HEK293 (cell line): Measurements from ENCODE around the gene PLEKHA6.

Source experiments
- CTCF ChIA-PET: fragments of 350-600 bp; formaldehyde crosslinking; extraction: SDS; loops from one replicate; lab custom pipeline; 2021; ENCODE audit warnings: antibody characterized with exemption; lab: Yijun Ruan, JAX
- POLR2A ChIA-PET: fragments of 300-600 bp; formaldehyde crosslinking; extraction: SDS; loops from one replicate; lab custom pipeline; 2020; ENCODE audit warnings: antibody characterized with exemption, inconsistent platforms; lab: Yijun Ruan, JAX
- H3K27ac ChIP-seq: fragments of 200-500 bp; sonication (Bioruptor generic); 2 replicates; pipeline ENCODE4 v1.5.1; 2014; ENCODE audit warnings: low read depth, low read length, control low read depth, inconsistent platforms; ENCODE audit errors: extremely low read depth
- H3K36me3 ChIP-seq, 2 experiments: fragments of 200-500 bp in 1 of 2; sonication (Bioruptor generic) in 1 of 2; 1 replicate in 1 of 2; 2 replicates in 1 of 2; pipeline ENCODE4 v1.5.1; 2014 to 2017; ENCODE audit warnings: inconsistent platforms in 2 of 2, low read length in 2 of 2; ENCODE audit not compliant: control insufficient read depth in 2 of 2, insufficient read depth in 1 of 2
- H3K4me1 ChIP-seq: fragments of 200-500 bp; sonication (Bioruptor generic); 2 replicates; pipeline ENCODE4 v1.5.1; 2014; ENCODE audit warnings: mild to moderate bottlenecking, low read length, inconsistent platforms; ENCODE audit not compliant: control insufficient read depth, insufficient read depth
- H3K4me3 ChIP-seq: 2 replicates; pipeline ENCODE4 v1.5.1; 2011; ENCODE audit warnings: low read depth, mild to moderate bottlenecking, control low read depth, low read length, moderate library complexity
- H3K9me3 ChIP-seq: fragments of 200-500 bp; sonication (Bioruptor generic); 2 replicates; pipeline ENCODE4 v1.5.1; 2014; ENCODE audit warnings: low read depth, low read length, inconsistent platforms; ENCODE audit not compliant: control insufficient read depth, insufficient read depth
- EGR2 ChIP-seq: fragments of 450-650 bp; formaldehyde crosslinking; IDR thresholded peaks from 2 replicates; pipeline ENCODE4 v1.5.1; 2016; ENCODE audit warnings: low read depth, missing biosample characterization, missing genetic modification characterization
- PRDM2 ChIP-seq: fragments of 450-650 bp; formaldehyde crosslinking; IDR thresholded peaks from 2 replicates; pipeline ENCODE4 v1.5.1; 2016; ENCODE audit warnings: missing biosample characterization, missing genetic modification characterization, borderline replicate concordance
- SETDB1 ChIP-seq: IDR thresholded peaks from one replicate; pipeline ENCODE4 v1.6.1; 2017; ENCODE audit warnings: mild to moderate bottlenecking, low read length, moderate library complexity, mixed read lengths; ENCODE audit not compliant: insufficient read length
- ZBTB21 ChIP-seq: fragments of 450-650 bp; formaldehyde crosslinking; IDR thresholded peaks from 2 replicates; pipeline ENCODE4 v1.5.1; 2017; ENCODE audit warnings: missing biosample characterization, missing genetic modification characterization
- ZBTB44 ChIP-seq: fragments of 450-650 bp; IDR thresholded peaks from 2 replicates; pipeline ENCODE4 v1.5.1; 2018; ENCODE audit warnings: missing biosample characterization, mild to moderate bottlenecking, missing genetic modification characterization
- ZFHX2 ChIP-seq: fragments of 450-650 bp; formaldehyde crosslinking; conservative IDR thresholded peaks from 2 replicates; pipeline ENCODE4 v1.5.1; 2016; ENCODE audit warnings: missing biosample characterization, missing genetic modification characterization
- ZIC2 ChIP-seq: fragments of 450-650 bp; formaldehyde crosslinking; IDR thresholded peaks from 2 replicates; pipeline ENCODE4 v1.5.1; 2016; ENCODE audit warnings: missing biosample characterization, missing genetic modification characterization
- ZNF18 ChIP-seq: fragments of 450-650 bp; formaldehyde crosslinking; IDR thresholded peaks from 2 replicates; pipeline ENCODE4 v1.5.1; 2016; ENCODE audit warnings: missing biosample characterization, missing genetic modification characterization
- ZNF221 ChIP-seq: fragments of 450-650 bp; formaldehyde crosslinking; IDR thresholded peaks from 2 replicates; pipeline ENCODE4 v1.5.1; 2017; ENCODE audit warnings: missing biosample characterization, missing genetic modification characterization, borderline replicate concordance
- ZNF223 ChIP-seq: fragments of 450-650 bp; formaldehyde crosslinking; IDR thresholded peaks from 2 replicates; pipeline ENCODE4 v1.5.1; 2016; ENCODE audit warnings: missing biosample characterization, missing genetic modification characterization
- ZNF292 ChIP-seq: fragments of 450-650 bp; formaldehyde crosslinking; IDR thresholded peaks from 2 replicates; pipeline ENCODE4 v1.5.1; 2016; ENCODE audit warnings: low read depth, missing biosample characterization, missing genetic modification characterization, borderline replicate concordance
- ZNF335 ChIP-seq: fragments of 450-650 bp; formaldehyde crosslinking; conservative IDR thresholded peaks from 2 replicates; pipeline ENCODE4 v1.5.1; 2016; ENCODE audit warnings: missing biosample characterization, missing genetic modification characterization
- ZNF560 ChIP-seq: fragments of 450-650 bp; formaldehyde crosslinking; IDR thresholded peaks from 2 replicates; pipeline ENCODE4 v1.5.1; 2017; ENCODE audit warnings: missing biosample characterization, missing genetic modification characterization, borderline replicate concordance
- ZNF596 ChIP-seq: fragments of 450-650 bp; IDR thresholded peaks from 2 replicates; pipeline ENCODE4 v1.5.0; 2018; ENCODE audit warnings: missing biosample characterization, mild to moderate bottlenecking, missing genetic modification characterization, moderate library complexity
- ZNF629 ChIP-seq: fragments of 450-650 bp; formaldehyde crosslinking; IDR thresholded peaks from 2 replicates; pipeline ENCODE4 v1.5.1; 2017; ENCODE audit warnings: missing biosample characterization, missing genetic modification characterization

Gene PLEKHA6

GRCh38 chr1:204280099-204280961, 79.4 kb downstream of the PLEKHA6 start:
- no peaks in the 10 kb centered on the region for H3K36me3 ChIP-seq
- TF ChIP-seq ZIC2 (peak; percentile 59), ZNF292 (tag by site-specific recombination) (no peak)
- no peaks in the 10 kb centered on the region for H3K4me1 ChIP-seq
- POLR2A ChIA-PET, result no interaction called here
- no peaks in the 10 kb centered on the region for H3K9me3 ChIP-seq
- H3K27ac ChIP-seq, result no peak overlapping the region
- H3K4me3 ChIP-seq, result no peak overlapping the region
- CTCF ChIA-PET, result interaction anchor here (0.6 to 2.6 kb wide), 5 partner anchors 22 to 82 kb away, joined by 3 to 13 read pairs (median 5); partner anchors contain the start of gene PLEKHA6

GRCh38 chr1:204278958-204279357, 80.8 kb downstream of the PLEKHA6 start:
- no peaks in the 10 kb centered on the region for H3K36me3 ChIP-seq
- no peak overlapping the region for H3K27ac ChIP-seq
- H3K4me3 ChIP-seq, result no peak overlapping the region
- H3K9me3 ChIP-seq, result no peaks in the 10 kb centered on the region
- POLR2A ChIA-PET, result no interaction called here
- H3K4me1 ChIP-seq, result no peaks in the 10 kb centered on the region
- peak; percentile 70 for TF ChIP-seq EGR2 (tag by site-specific recombination)
- no peak for TF ChIP-seq PRDM2 (tag by site-specific recombination)
- peak; percentile 50 for TF ChIP-seq ZFHX2 (tag by site-specific recombination)
- CTCF ChIA-PET, result interaction anchor here (0.9 to 1.5 kb wide), 4 partner anchors 21 to 116 kb away, joined by 3 to 6 read pairs (median 4); no protein-coding TSS in a partner anchor

GRCh38 chr1:204278251-204278650, 81.5 kb downstream of the PLEKHA6 start:
- ChIA-PET CTCF (interaction anchor here (0.9 to 1.1 kb wide), 4 partner anchors 9 to 116 kb away, joined by 3 to 6 read pairs (median 4); no protein-coding TSS in a partner anchor), POLR2A (interaction anchor here (0.6 kb wide), 1 partner anchor 531 kb away, joined by 7 read pairs; no protein-coding TSS in a partner anchor)
- no peak overlapping the region for H3K27ac ChIP-seq
- no peaks in the 10 kb centered on the region for H3K9me3 ChIP-seq
- H3K4me1 ChIP-seq, result no peaks in the 10 kb centered on the region
- H3K4me3 ChIP-seq, result no peak overlapping the region
- H3K36me3 ChIP-seq, result no peaks in the 10 kb centered on the region
- TF ChIP-seq ZNF629 (tag by site-specific recombination) (peak; percentile 33; the same call in 1 of the 2 replicates), ZBTB21 (tag by site-specific recombination) (no peak)

- no peaks in the 10 kb centered on the region for H3K4me1 ChIP-seq
- POLR2A ChIA-PET, result interaction anchor here (0.6 kb wide), 1 partner anchor 530 kb away, joined by 7 read pairs; no protein-coding TSS in a partner anchor
- CTCF ChIA-PET, result interaction anchor here (1.0 kb wide), 1 partner anchor 10 kb away, joined by 3 read pairs; no protein-coding TSS in a partner anchor
- TF ChIP-seq ZBTB44 (tag by site-specific recombination) (no peak), ZNF335 (tag by site-specific recombination) (no peak), SETDB1 (no peak), ZNF18 (tag by site-specific recombination) (no peak), ZNF221 (tag by site-specific recombination) (no peak), ZNF596 (tag by site-specific recombination) (no peak), ZNF223 (tag by site-specific recombination) (no peak), ZNF560 (tag by site-specific recombination) (no peak)
These were observed 82.0 kb downstream of the PLEKHA6 start for GRCh38 chr1:204277563-204278219.

More at GRCh38 chr1:204277563-204278219, 82.0 kb downstream of the PLEKHA6 start:
- Histone ChIP-seq H3K9me3 (no peaks in the 10 kb centered on the region), H3K4me3 (no peak overlapping the region), H3K27ac (no peak overlapping the region), H3K36me3 (no peaks in the 10 kb centered on the region)
